NCI-H345 treated with DMSO at 0.1 percent for 48 hours (cell line): ENCODE measurements around the gene FOXD2.

Source experiments
- DNase-seq: peaks from one replicate; lab custom pipeline; 2025; ENCODE audit not compliant: unreplicated experiment; lab: John Stamatoyannopoulos, UW

FOXD2 gene

GRCh38 chr1:47416319-47417169 is 21.3 kb upstream of the FOXD2 start:
- DNase-seq: peak; percentile 9

GRCh38 chr1:47417170-47418044 is 20.4 kb upstream of the FOXD2 start:
- DNase-seq: no peak

- no peak for DNase-seq
Observed at GRCh38 chr1:47418122-47418521, 19.7 kb upstream of the FOXD2 start.

- DNase-seq: no peak
Observed at GRCh38 chr1:47418681-47419325, 19.0 kb upstream of the FOXD2 start.

- DNase-seq: no peak
Observed at GRCh38 chr1:47420547-47420946, 17.3 kb upstream of the FOXD2 start.

GRCh38 chr1:47423872-47424271 is 14.0 kb upstream of the FOXD2 start:
- DNase-seq: no peak

- peak; percentile 63 for DNase-seq
Observed at GRCh38 chr1:47424336-47424982, 13.4 kb upstream of the FOXD2 start.

- DNase-seq: no peak
Observed at GRCh38 chr1:47431534-47431933, 6.3 kb upstream of the FOXD2 start.

- no peak for DNase-seq
Observed at GRCh38 chr1:47432071-47433036, 5.5 kb upstream of the FOXD2 start.

- DNase-seq: no peak
Observed at GRCh38 chr1:47433037-47433421, 4.8 kb upstream of the FOXD2 start.

- no peak for DNase-seq
Observed at GRCh38 chr1:47433477-47434050, 4.3 kb upstream of the FOXD2 start.

GRCh38 chr1:47434051-47434842 is 3.6 kb upstream of the FOXD2 start:
- no peak for DNase-seq

- no peak for DNase-seq
Observed at GRCh38 chr1:47435506-47436303, 2.1 kb upstream of the FOXD2 start.

- DNase-seq: peak; percentile 64
Observed at GRCh38 chr1:47436304-47436978, 1.4 kb upstream of the FOXD2 start.

GRCh38 chr1:47436979-47437446 is 831 bp upstream of the FOXD2 start:
- no peak for DNase-seq

- DNase-seq: no peak
Observed at GRCh38 chr1:47438165-47439016, 547 bp downstream of the FOXD2 start.
